ENCODE measurements around the gene MEI1. TPM values are rescaled to one million over a fixed set of nuclear protein-coding genes. Genes with fewer than 3 reads are reported as not detected.

Gene MEI1
- total RNA-seq, 4 donors from 2014 or later: 1.1 to 20.5 TPM; not detected in 2

GRCh38 chr22:41845380-41846267 lies 146.3 kb downstream of the MEI1 start:
- H3K4me3 ChIP-seq: no peak overlapping the region
- H3K36me3 ChIP-seq: no peaks in the 10 kb centered on the region
- peak overlapping the region in 3 of 4 donors; percentile 30 to 85 (median 49) for H3K27ac ChIP-seq
- TF ChIP-seq CTCF (IDR thresholded peaks at IDR 0.05) (no peak), EP300 (IDR thresholded peaks at IDR 0.05; ENCODE audit: low read depth) (no peak)
- DNase-seq: no peak
- in situ Hi-C loops (cut with MboI; ENCODE audit: low pct_ligation_motif_present in 1 of 4, low pct_unique_long_range_greater_than_20kb in 1 of 4, low sequenced_read_pairs in 3 of 4) (no loop called here), intact Hi-C loops (cut with DNase I; ENCODE audit: low total_unique reads) (no loop called here)
- 36 to 45% methylated on average over 2 to 4 of the region's 4 CpGs for WGBS, 2 donors (ENCODE audit: low coverage in 1 of 2)
- H3K4me1 ChIP-seq: peaks cover 22 to 85% (median 68%) of the 10 kb centered on the region in 4 donors
- H3K27me3 ChIP-seq: no peaks in the 10 kb centered on the region
- H3K9me3 ChIP-seq: no peaks in the 10 kb centered on the region

GRCh38 chr22:41846268-41846987 lies 147.1 kb downstream of the MEI1 start:
- Histone ChIP-seq H3K27me3 (no peaks in the 10 kb centered on the region), H3K4me1 (peaks cover 22 to 77% (median 62%) of the 10 kb centered on the region in 4 donors), H3K9me3 (no peaks in the 10 kb centered on the region), H3K36me3 (no peaks in the 10 kb centered on the region), H3K27ac (peak overlapping the region in 3 of 4 donors; percentile 49 to 85 (median 83)), H3K4me3 (no peak overlapping the region)
- DNase-seq: no peak
- TF ChIP-seq EP300 (IDR thresholded peaks at IDR 0.05; ENCODE audit: low read depth) (no peak), POLR2AphosphoS5 (IDR thresholded peaks at IDR 0.05) (no peak)
- in situ Hi-C loops (cut with MboI; ENCODE audit: low pct_ligation_motif_present in 1 of 4, low pct_unique_long_range_greater_than_20kb in 1 of 4, low sequenced_read_pairs in 3 of 4) (no loop called here), intact Hi-C loops (cut with DNase I; ENCODE audit: low total_unique reads) (no loop called here)
- WGBS, 2 donors (ENCODE audit: low coverage in 1 of 2): 63 to 74% methylated on average over 9 to 10 of the region's 10 CpGs

GRCh38 chr22:41847300-41847699 lies 148.0 kb downstream of the MEI1 start:
- H3K9me3 ChIP-seq: no peaks in the 10 kb centered on the region
- H3K27me3 ChIP-seq: no peaks in the 10 kb centered on the region
- 66% methylated on average over 2 of the region's 2 CpGs; no CpG with 5 or more reads in 1 of the 2 donors for WGBS, 2 donors (ENCODE audit: low coverage in 1 of 2)

GRCh38 chr22:41848468-41848867 lies 149.2 kb downstream of the MEI1 start:
- DNase-seq: peak; percentile 88

More at GRCh38 chr22:41847300-41847699, 148.0 kb downstream of the MEI1 start:
- in situ Hi-C loops (cut with MboI; ENCODE audit: low pct_ligation_motif_present in 1 of 4, low pct_unique_long_range_greater_than_20kb in 1 of 4, low sequenced_read_pairs in 3 of 4): no loop called here
- TF ChIP-seq EP300 (IDR thresholded peaks at IDR 0.05; ENCODE audit: low read depth) (no peak), POLR2A (IDR thresholded peaks at IDR 0.05) (no peak), POLR2AphosphoS5 (IDR thresholded peaks at IDR 0.05) (no peak), CTCF (IDR thresholded peaks at IDR 0.05) (no peak)
- Histone ChIP-seq H3K4me3 (no peak overlapping the region), H3K36me3 (no peaks in the 10 kb centered on the region), H3K4me1 (peaks cover 22 to 68% (median 53%) of the 10 kb centered on the region in 4 donors), H3K27ac (peak overlapping the region in 2 of 4 donors; percentile 68 to 83)
- no peak for DNase-seq
- intact Hi-C loops (cut with DNase I; ENCODE audit: low total_unique reads): no loop called here

More at GRCh38 chr22:41848468-41848867, 149.2 kb downstream of the MEI1 start:
- H3K27ac ChIP-seq: peak overlapping the region; percentile 68 to 83 (median 73)
- no peaks in the 10 kb centered on the region for H3K9me3 ChIP-seq
- H3K4me3 ChIP-seq: no peak overlapping the region
- H3K4me1 ChIP-seq: peaks cover 22 to 58% (median 43%) of the 10 kb centered on the region in 4 donors
- 38% methylated on average over 5 of the region's 5 CpGs; no CpG with 5 or more reads in 1 of the 2 donors for WGBS, 2 donors (ENCODE audit: low coverage in 1 of 2)
- no peaks in the 10 kb centered on the region for H3K27me3 ChIP-seq
- in situ Hi-C loops (cut with MboI; ENCODE audit: low pct_ligation_motif_present in 1 of 4, low pct_unique_long_range_greater_than_20kb in 1 of 4, low sequenced_read_pairs in 3 of 4): no loop called here
- intact Hi-C loops (cut with DNase I; ENCODE audit: low total_unique reads): no loop called here
- TF ChIP-seq POLR2AphosphoS5 (IDR thresholded peaks at IDR 0.05) (peak in 2 of 3 donors; percentile 14 to 41), POLR2A (IDR thresholded peaks at IDR 0.05) (peak; percentile 37), EP300 (IDR thresholded peaks at IDR 0.05; ENCODE audit: low read depth) (no peak), CTCF (IDR thresholded peaks at IDR 0.05) (peak in 4 of 5 experiments; percentile 4 to 58 (median 20))
- no peaks in the 10 kb centered on the region for H3K36me3 ChIP-seq

Small RNA genes lying within 50 kb of the gene (small RNA-seq; reads per million reads assigned to genes)
- 0 reads per million in 4 donors for gene HMGN2P10
- gene RF00019: 0 reads per million in 4 donors
- gene RNU6-476P: 0 reads per million in 4 donors
- 0 reads per million in 4 donors for gene RNU6ATAC22P

Other genes with a start within 250 kb of the MEI1 start
- 10 to 100 TPM in 3 of 4 donors, 1 to 10 TPM in 1; 3.0 to 33.9 (median 25.0) TPM for gene PHF5A, start 230.8 kb upstream of the MEI1 start, total RNA-seq
- 100 to 1,000 TPM; 164 to 351 (median 255) TPM for gene ACO2, start 230.4 kb upstream of the MEI1 start, total RNA-seq
- 1 to 10 TPM; 5.6 to 8.4 (median 7.0) TPM for gene POLR3H, start 155.0 kb upstream of the MEI1 start, total RNA-seq
- gene CSDC2, start 138.5 kb upstream of the MEI1 start, total RNA-seq: 1 to 10 TPM; 1.2 to 7.1 (median 2.8) TPM
- gene PMM1, start 109.7 kb upstream of the MEI1 start, total RNA-seq: 100 to 1,000 TPM; 104 to 262 (median 128) TPM
- 10 to 100 TPM; 13.5 to 27.6 (median 16.8) TPM for gene DESI1, start 78.5 kb upstream of the MEI1 start, total RNA-seq
- gene XRCC6, start 78.2 kb upstream of the MEI1 start, total RNA-seq: 100 to 1,000 TPM in 3 of 4 donors, 10 to 100 TPM in 1; 56.5 to 145 (median 126) TPM
- 10 to 100 TPM; 32.9 to 89.4 (median 58.9) TPM for gene SNU13, start 10.6 kb upstream of the MEI1 start, total RNA-seq
- gene CCDC134, start 101.2 kb downstream of the MEI1 start, total RNA-seq: 1 to 10 TPM in 2 of 4 donors, not detected in 2; 5.9 to 9.8 TPM
- gene SREBF2, start 133.6 kb downstream of the MEI1 start, total RNA-seq: 100 to 1,000 TPM; 156 to 252 (median 166) TPM
- under 1 TPM in 1 of 4 donors, not detected in 3; 0.32 TPM for gene SHISA8, start 215.6 kb downstream of the MEI1 start, total RNA-seq
- 10 to 100 TPM in 1 of 4 donors, 1 to 10 TPM in 1, under 1 TPM in 2; 0.20 to 15.3 (median 4.3) TPM for gene TNFRSF13C, start 227.3 kb downstream of the MEI1 start, total RNA-seq
- 10 to 100 TPM in 2 of 4 donors, 1 to 10 TPM in 1, not detected in 1; 6.0 to 22.9 (median 11.0) TPM for gene CENPM, start 247.6 kb downstream of the MEI1 start, total RNA-seq